Smooth muscle cell (in vitro differentiated cells): ENCODE data around the gene NF2. TPM values are rescaled to one million over a fixed set of nuclear protein-coding genes. Genes with fewer than 3 reads are reported as not detected.

Source experiments
- DNase-seq: peaks from one replicate; lab custom pipeline; 2025; ENCODE audit not compliant: unreplicated experiment; lab: John Stamatoyannopoulos, UW
- H2AFZ ChIP-seq: fragments of 200-600 bp; sonication (generic); 2 replicates; pipeline ENCODE4 v1.6.0; 2016; ENCODE audit warnings: antibody characterized with exemption, low read depth, mild to moderate bottlenecking
- H3F3A ChIP-seq: fragments of 200-600 bp; sonication (generic); 2 replicates; pipeline ENCODE4 v1.6.0; 2017; ENCODE audit warnings: antibody characterized with exemption, low read depth
- H3K27ac ChIP-seq: fragments of 200-600 bp; sonication (generic); 2 replicates; pipeline ENCODE4 v1.5.1; 2016; ENCODE audit warnings: low read depth, mild to moderate bottlenecking
- H3K27me3 ChIP-seq: fragments of 200-600 bp; sonication (generic); 2 replicates; pipeline ENCODE4 v1.6.1; 2016; ENCODE audit warnings: low read depth, mild to moderate bottlenecking
- H3K36me3 ChIP-seq: fragments of 200-600 bp; sonication (generic); 2 replicates; pipeline ENCODE4 v1.5.1; 2016; ENCODE audit warnings: low read depth
- H3K4me1 ChIP-seq: fragments of 200-600 bp; sonication (generic); 2 replicates; pipeline ENCODE4 v1.5.1; 2016; ENCODE audit warnings: low read depth
- H3K4me2 ChIP-seq: fragments of 200-600 bp; sonication (generic); 2 replicates; pipeline ENCODE4 v1.6.0; 2016; ENCODE audit warnings: mild to moderate bottlenecking
- H3K4me3 ChIP-seq: fragments of 200-600 bp; sonication (generic); 2 replicates; pipeline ENCODE4 v1.5.1; 2016; ENCODE audit warnings: mild to moderate bottlenecking
- H3K79me2 ChIP-seq: fragments of 200-600 bp; sonication (generic); 2 replicates; pipeline ENCODE4 v1.6.0; 2016; ENCODE audit warnings: low read depth, mild to moderate bottlenecking
- H3K9ac ChIP-seq: fragments of 200-600 bp; sonication (generic); 2 replicates; pipeline ENCODE4 v1.6.0; 2016; ENCODE audit warnings: low read depth
- H3K9me3 ChIP-seq: fragments of 200-600 bp; sonication (generic); replicated peaks from 2 replicates; pipeline ENCODE4 v1.5.1; 2016; ENCODE audit warnings: low read depth
- H4K20me1 ChIP-seq: fragments of 200-600 bp; sonication (generic); 2 replicates; pipeline ENCODE4 v1.6.0; 2016; ENCODE audit warnings: low read depth
- WGBS: methylation state at CpG from one replicate; pipeline ENCODE4 v1.1.7; 2016; ENCODE audit warnings: low lambda C conversion rate; 5-methylcytosine and 5-hydroxymethylcytosine counted together
- polyA plus RNA-seq: library from polyadenylated mRNA; unstranded; fragments of >200 nt; fragmentation: Nextera tagmentation; extraction: Ambion mirVana; gene quantifications from 2 replicates; pipeline ENCODE4 v1.2.1, GENCODE V29; 2016
- total RNA-seq: library from RNA; depleted of rRNA; stranded (reverse); fragments of >200 nt; gene quantifications from 2 replicates; pipeline ENCODE4 v1.2.3, GENCODE V29; 2014
- TF ChIP-seq, protein P1 (sequence below): fragments of 200-600 bp; sonication (generic); IDR thresholded peaks from 2 replicates; pipeline ENCODE4 v1.5.1; 2017; ENCODE audit warnings: borderline replicate concordance, mild to moderate bottlenecking, antibody characterized with exemption; ENCODE audit not compliant: insufficient read depth, poor library complexity, severe bottlenecking

The NF2 gene
- total and polyA plus RNA-seq, 2 experiments from 2014 or later = 21.5 to 21.7 TPM

DNA sequence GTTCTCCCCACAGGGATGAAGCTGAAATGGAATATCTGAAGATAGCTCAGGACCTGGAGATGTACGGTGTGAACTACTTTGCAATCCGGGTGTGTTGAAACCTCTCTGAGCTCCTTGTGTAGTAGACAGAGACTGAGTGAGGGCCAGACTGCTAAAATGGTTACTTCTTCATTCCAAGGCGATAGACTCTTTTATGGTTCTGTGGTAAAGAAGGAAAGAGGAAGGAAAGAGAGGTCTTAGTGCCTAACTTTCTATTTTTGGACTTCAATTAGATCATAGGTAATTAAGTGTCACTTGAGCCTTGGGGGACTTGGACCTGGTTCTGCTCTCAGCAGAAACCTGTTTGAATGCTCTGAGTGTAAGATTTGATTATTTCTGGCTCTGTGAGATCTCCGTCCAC is 54.7 kb downstream of the NF2 start:
- WGBS = 91% methylated on average over 4 of the region's 4 CpGs
- Histone ChIP-seq H3K9ac (no peak overlapping the region), H2AFZ (no peak overlapping the region), H3K27me3 (no peaks in the 10 kb centered on the region), H3K4me1 (peaks cover 34% of the 10 kb centered on the region), H3K4me3 (no peak overlapping the region), H3K36me3 (peaks cover 4% of the 10 kb centered on the region), H3K4me2 (no peak overlapping the region), H3K79me2 (no peaks in the 10 kb centered on the region), H4K20me1 (no peaks in the 10 kb centered on the region), H3F3A (no peaks in the 10 kb centered on the region), H3K9me3 (no peaks in the 10 kb centered on the region), H3K27ac (no peak overlapping the region)
- DNase-seq = no peak
- TF ChIP-seq, protein P1, sequence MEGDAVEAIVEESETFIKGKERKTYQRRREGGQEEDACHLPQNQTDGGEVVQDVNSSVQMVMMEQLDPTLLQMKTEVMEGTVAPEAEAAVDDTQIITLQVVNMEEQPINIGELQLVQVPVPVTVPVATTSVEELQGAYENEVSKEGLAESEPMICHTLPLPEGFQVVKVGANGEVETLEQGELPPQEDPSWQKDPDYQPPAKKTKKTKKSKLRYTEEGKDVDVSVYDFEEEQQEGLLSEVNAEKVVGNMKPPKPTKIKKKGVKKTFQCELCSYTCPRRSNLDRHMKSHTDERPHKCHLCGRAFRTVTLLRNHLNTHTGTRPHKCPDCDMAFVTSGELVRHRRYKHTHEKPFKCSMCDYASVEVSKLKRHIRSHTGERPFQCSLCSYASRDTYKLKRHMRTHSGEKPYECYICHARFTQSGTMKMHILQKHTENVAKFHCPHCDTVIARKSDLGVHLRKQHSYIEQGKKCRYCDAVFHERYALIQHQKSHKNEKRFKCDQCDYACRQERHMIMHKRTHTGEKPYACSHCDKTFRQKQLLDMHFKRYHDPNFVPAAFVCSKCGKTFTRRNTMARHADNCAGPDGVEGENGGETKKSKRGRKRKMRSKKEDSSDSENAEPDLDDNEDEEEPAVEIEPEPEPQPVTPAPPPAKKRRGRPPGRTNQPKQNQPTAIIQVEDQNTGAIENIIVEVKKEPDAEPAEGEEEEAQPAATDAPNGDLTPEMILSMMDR = no peak

DNA sequence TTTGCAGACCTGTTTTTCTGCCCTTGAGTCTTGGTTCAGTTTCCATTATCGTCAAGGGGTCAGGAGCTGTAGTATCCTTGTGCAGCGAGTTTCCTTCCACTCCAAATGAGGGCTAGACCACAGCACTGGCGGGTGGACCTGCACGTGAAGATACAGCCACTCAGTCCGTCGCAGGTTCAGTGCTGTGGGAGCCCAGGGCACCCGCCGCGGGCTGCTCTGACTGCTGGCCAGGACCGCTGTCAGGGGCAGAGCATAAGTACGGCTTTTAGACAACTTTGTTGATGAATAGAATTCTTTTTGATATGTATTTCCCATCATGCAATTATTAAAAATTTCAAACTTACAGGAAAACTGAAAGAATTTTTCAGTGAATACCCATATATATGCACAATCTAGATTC is 56.6 kb downstream of the NF2 start:
- Histone ChIP-seq H3F3A (no peaks in the 10 kb centered on the region), H4K20me1 (peaks cover 6% of the 10 kb centered on the region), H3K36me3 (peaks cover 4% of the 10 kb centered on the region), H3K27me3 (no peaks in the 10 kb centered on the region), H3K9ac (no peak overlapping the region), H3K4me2 (no peak overlapping the region), H3K79me2 (no peaks in the 10 kb centered on the region), H3K27ac (no peak overlapping the region), H3K9me3 (no peaks in the 10 kb centered on the region), H3K4me3 (no peak overlapping the region), H3K4me1 (peaks cover 21% of the 10 kb centered on the region), H2AFZ (no peak overlapping the region)
- DNase-seq = no peak
- WGBS = 98% methylated on average over 11 of the region's 11 CpGs
- TF ChIP-seq, protein P1 = no peak

DNA sequence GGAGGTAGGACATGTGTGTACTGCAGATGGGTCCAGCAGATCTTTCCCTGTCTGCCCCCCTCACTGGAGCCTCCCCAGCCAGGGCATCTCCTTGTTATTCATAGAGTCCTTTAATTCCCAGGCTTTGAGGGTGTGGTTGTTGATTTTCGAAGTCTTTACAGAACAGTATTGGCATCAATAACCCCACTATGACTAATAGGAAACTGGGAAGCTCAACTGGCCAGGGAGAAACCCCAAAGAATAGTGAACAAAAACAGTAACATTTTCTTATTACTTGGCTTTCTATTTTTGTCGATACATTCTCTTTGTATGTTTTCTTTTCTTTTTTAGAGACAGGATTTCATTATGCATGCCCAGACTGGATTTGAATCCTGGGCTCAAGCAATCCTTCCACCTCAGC is 57.9 kb downstream of the NF2 start:
- Histone ChIP-seq H3K4me2 (no peak overlapping the region), H3K9ac (no peak overlapping the region), H3F3A (no peaks in the 10 kb centered on the region), H3K36me3 (peaks cover 4% of the 10 kb centered on the region), H3K27ac (no peak overlapping the region), H3K9me3 (no peaks in the 10 kb centered on the region), H2AFZ (no peak overlapping the region), H3K79me2 (no peaks in the 10 kb centered on the region), H4K20me1 (peaks cover 6% of the 10 kb centered on the region), H3K27me3 (no peaks in the 10 kb centered on the region), H3K4me3 (no peak overlapping the region), H3K4me1 (peaks cover 18% of the 10 kb centered on the region)
- DNase-seq = no peak
- TF ChIP-seq, protein P1 = no peak
- 98% methylated on average over 2 of the region's 2 CpGs for whole genome bisulfite sequencing

DNA sequence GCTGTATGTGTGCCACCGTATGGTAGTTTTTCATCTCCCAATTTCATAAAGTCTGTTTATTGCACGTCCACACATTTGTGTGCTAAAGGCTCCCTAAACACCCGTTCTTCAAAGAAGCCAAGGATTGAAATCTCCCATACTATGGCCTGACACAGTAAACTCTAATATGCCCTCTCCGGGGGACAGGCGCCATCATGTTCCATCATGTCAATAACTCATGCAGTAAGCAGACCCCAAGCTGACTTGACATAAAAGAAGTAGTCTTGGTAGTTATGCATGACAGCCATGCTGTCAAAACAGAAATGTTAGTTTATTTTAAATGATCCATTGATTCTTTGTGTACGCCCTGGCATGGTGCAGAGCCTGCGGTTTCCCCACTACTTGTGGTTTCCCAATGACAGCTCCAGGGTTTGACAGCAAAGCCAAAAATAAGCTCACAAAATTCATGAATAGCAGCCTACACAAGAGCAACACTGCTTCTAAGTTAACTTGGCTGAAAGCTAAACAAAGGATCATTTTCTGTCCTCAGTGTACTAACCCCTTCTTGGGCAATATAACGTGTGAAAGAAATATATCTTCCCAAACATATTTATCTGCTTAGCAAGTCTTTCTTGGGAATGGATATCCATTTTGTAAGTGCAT is 59.9 kb downstream of the NF2 start:
- H3F3A ChIP-seq = no peaks in the 10 kb centered on the region
- H2AFZ ChIP-seq = no peak overlapping the region
- no peaks in the 10 kb centered on the region for H3K27me3 ChIP-seq
- WGBS = 84% methylated on average over 8 of the region's 8 CpGs
- no peak overlapping the region for H3K27ac ChIP-seq
- peaks cover 4% of the 10 kb centered on the region for H3K36me3 ChIP-seq
- no peaks in the 10 kb centered on the region for H3K9me3 ChIP-seq
- H3K9ac ChIP-seq = no peak overlapping the region
- no peak for DNase-seq
- TF ChIP-seq, protein P1 = no peak
- H3K4me2 ChIP-seq = no peak overlapping the region
- H3K4me1 ChIP-seq = peaks cover 12% of the 10 kb centered on the region
- H4K20me1 ChIP-seq = peaks cover 6% of the 10 kb centered on the region
- no peaks in the 10 kb centered on the region for H3K79me2 ChIP-seq
- no peak overlapping the region for H3K4me3 ChIP-seq
